GM18873 (cell line): ENCODE results near the gene RBM28.

Source experiments
- ATAC-seq: cut with Tn5 transposase; IDR thresholded peaks from one replicate; pipeline ENCODE4 v1.9.1; 2021; ENCODE audit warnings: mild to moderate bottlenecking, moderate library complexity, moderate number of reproducible peaks; ENCODE audit not compliant: unreplicated experiment, low FRiP score

RBM28 gene

DNA sequence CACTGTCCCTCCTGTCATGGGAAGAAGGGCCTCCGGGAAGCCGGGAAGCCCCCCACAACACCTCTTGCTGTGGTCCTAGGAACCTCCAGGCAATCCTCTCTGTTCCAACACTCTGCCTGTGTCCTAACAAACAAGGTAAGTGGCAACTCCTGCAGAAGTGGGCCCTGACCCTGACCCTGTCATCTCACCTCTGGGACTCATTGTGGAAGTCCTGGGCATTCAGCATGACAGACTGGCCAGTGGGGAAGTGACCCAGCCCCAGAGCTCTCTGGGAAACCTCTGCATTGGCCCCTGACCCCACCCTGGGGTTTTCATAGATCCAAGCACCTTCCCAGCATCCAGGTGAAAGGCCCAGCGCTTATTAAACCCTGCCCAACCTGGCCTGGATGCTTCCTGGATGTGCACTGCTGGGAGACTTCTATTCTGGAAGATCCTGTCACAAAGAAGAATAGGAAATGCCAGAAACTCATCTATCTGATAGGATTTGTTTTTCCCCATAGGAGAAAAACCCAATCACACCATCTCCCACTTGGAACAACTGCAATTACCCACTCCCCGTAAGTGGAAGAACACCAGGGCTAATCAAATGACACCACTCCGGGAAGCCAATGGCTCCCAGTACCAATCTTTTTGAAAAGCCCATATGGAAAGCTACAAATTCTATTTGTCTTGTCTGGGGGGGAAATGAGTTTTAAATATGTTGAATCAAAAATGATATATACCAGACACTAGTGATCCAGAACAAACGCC, 78.4 kb downstream of the RBM28 start:
- no peak for ATAC-seq

DNA sequence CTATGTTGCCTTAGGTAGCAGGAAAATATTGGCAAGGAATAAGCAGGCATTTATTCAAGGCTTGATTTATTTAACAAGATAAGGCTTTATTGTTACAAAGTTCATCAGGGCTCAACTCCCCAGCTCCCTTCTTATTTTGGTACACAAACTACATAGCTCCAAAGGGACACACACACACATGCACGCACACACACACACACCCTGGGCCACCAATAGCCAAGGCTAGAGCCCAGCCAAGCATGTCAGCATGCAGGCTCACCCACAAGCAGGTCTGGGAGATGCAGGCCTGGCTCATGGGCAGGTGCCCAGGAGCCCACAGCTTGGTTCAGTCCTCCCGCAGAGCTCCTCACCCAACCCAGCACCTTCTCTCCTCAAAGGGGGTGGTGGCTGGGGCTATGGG, 79.2 kb downstream of the RBM28 start:
- no peak for ATAC-seq

DNA sequence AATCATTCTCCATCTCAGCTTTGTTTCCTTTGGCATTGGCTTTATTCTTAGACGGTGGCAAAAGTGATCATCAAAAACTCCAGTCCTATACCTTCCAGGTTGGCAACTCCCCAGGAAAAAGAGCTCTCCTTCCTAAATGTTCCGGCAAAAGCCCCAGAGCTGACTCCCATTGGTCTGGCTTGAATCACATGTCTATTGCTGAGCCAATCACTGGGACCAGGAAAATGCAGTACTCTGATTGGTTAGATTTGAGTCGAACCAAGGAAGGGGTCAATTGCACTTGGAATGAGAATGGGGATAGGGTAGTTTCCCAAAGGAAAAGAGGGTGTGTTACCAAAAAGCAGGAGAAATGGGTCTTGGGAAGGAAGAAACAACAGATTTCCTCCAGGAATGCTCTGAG, 80.3 kb downstream of the RBM28 start:
- no peak for ATAC-seq

DNA sequence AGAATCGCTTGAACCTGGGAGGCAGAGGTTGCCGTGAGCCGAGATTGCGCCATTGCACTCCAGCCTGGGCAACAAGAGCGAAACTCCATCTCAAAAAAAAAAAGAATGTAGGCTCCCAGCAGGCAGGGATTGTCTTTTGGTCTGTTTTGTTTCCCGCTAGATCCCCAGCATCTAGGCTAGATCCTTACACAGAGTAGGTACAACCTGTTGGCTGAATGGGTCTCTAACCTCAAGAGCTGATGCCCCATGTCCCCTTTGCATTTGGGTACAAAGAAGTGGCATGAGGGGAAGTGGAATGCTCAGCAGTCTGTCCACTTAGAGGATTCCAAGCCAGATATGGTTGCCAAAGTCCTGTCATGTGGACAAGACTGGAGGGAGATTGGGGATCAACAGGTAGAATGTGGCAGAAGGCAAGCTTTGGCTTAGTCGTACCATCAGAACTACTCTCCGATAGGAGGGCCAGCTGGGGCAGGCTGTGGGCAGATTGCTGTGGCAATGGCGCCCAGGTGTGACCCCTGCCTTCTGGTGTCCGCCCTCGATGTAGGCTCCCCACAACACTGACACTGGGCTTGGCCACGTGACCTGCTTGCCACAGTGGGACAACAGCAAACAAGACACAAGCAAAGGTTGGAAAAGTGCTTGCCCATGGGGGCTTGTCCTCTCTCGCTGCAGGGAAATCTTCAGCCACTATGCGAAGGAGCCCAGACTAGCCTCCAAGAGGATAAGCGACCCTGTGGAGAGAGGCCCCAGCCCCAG, 81.3 kb downstream of the RBM28 start:
- no peak for ATAC-seq

DNA sequence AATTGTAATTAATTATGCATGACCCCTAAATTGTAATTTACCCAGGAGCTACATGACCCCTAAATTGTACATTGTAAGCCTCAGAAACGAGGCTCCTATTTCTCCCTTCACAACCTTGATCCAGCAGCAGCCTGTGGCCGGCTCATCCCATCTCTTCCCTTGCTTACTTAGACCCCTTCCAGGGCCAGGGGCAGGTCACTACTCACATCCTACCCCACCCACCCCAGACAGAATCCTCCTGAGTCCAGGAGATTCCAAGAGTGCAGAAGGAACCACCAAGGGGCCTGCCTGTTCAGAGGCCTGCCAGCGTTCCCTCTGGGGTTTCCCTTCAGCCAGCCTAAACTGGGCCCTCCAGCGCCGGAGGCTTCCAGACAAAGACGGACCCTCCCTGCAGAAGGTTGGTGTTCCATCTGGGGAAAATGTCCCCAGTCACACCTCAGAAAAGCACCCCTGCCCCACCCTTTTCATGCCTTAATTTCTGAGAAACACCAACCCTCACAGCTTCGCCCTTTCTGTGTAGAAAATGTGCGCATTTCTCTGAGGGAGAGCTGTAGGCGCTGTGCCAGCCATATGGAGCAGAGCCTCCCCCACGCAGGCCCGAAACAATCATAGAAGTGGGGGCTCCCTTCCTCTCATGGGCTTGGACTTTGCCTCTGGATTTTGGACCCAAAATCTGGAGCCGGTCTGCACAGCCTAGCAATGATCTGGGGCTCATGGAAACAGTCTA, 83.5 kb downstream of the RBM28 start:
- no peak for ATAC-seq

DNA sequence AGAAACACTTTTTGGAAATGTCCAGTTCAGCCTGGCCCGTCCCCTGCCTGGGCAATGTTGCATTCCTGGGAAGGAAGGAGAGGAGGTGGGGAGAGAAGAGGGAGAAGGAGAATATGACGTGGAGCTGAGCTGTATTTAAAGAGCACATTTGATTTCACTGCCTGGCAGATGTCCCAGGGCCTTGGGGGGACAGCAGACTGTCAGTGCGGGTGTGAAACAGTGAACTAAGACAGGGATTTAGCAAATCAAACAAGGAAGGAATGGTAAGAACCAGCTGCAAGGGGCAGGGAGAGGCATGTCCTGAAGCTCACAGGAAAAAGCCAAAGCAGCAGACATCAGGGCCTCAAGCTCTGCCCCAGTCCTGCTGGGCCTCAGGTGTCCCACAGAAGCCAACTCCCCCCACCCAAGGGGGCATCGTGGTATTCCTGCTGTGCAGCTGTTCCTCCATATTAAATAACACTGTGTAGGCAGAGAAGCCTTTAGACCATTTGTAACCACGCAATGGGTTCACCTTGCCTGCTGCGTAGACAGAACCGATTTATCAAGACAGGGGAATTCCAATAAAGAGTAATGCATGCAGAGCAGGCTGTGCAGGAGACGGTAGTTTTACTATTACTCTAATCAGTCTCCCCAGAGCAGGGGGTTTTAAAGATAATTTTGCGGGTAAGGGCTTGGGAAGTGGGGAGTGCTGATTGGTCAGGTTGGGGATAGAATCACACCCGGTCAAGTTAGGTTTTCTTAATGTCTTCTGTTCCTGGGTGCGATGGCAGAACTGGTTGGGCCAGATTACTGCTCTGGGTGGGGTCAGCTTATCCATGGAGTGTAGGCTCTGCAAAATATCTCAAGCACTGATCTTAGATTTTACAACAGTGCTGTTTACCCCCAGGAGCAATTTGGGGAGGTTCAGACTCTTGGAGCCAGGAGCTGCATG, 84.3 kb downstream of the RBM28 start:
- no peak for ATAC-seq

DNA sequence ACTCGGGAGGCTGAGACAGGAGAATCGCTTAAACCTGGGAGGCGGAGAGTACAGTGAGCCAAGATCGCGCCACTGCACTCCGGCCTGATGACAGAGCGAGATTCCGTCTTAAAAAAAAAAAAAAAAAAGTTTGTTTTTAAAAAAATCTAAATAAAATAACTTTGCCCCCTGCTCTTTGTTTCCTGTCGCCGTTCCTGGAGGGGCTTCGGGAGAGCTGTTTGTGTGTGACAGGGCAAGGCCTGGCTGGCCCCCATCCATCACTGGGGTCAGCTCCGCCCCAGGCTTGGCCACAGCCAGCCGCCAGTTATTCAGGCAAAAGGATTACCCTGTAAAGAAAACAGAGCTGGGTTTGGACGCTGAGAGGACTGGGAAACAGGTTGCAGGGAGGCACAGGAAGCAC, 86.2 kb downstream of the RBM28 start:
- ATAC-seq, result no peak

DNA sequence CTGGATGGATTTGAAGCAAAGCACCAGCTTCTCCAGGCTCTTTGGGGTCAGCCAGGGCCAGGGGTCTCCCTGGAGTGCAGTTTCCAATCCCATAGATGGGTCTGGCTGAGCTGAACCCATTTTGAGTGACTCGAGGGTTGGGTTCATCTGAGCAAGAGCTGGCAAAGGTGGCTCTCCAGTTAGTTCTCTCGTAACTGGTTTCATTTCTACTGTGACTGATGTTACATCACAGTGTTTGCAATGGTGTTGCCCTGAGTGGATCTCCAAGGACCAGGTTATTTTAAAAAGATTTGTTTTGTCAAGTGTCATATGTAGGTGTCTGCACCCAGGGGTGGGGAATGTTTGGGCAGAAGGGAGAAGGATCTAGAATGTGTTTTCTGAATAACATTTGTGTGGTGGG, 88.4 kb downstream of the RBM28 start:
- no peak for ATAC-seq

DNA sequence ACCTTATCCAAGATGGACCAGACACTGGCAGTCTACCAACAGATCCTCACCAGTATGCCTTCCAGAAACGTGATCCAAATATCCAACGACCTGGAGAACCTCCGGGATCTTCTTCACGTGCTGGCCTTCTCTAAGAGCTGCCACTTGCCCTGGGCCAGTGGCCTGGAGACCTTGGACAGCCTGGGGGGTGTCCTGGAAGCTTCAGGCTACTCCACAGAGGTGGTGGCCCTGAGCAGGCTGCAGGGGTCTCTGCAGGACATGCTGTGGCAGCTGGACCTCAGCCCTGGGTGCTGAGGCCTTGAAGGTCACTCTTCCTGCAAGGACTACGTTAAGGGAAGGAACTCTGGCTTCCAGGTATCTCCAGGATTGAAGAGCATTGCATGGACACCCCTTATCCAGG, 89.2 kb downstream of the RBM28 start:
- ATAC-seq, result no peak

DNA sequence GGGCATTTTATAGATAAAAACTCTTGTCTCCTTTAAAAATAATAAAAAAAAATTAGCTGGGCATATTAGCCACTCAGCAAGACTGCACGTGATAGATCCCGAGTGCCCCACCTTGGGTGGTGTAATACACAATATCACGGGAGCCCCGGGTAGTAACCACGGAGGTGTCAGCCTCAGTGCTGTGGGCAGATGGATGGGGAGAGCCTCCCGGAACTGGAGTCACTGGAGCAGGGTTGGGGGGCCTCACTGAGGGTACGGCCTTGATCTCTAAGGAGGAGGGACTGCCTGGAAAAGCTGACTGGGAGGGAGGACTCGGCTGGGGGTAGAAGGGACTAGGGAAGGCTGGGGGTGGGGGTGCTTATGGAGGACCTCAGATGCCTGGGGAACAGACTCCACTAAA, 90.0 kb downstream of the RBM28 start:
- ATAC-seq, result no peak

DNA sequence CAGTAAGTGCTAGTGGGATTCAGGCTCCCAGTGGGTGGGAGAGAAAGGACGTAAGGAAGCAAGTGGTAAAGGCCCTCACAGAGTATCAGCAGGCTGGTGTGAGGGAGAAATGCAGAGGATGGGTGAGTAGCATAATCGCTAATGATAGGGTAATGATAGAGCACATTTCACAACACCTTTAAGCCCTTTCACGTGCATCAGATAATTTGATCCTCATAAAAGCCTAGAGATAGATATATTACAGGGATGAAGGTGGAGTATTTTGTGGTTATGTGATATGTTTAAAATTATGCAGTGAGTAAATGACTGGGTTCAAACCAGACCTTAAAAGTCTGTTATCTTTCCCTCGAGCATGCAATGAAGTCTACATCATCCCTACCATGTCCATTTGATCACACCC, 92.4 kb downstream of the RBM28 start:
- ATAC-seq, result no peak
